ENCODE data around the gene PDLIM3.

Gene PDLIM3

DNA sequence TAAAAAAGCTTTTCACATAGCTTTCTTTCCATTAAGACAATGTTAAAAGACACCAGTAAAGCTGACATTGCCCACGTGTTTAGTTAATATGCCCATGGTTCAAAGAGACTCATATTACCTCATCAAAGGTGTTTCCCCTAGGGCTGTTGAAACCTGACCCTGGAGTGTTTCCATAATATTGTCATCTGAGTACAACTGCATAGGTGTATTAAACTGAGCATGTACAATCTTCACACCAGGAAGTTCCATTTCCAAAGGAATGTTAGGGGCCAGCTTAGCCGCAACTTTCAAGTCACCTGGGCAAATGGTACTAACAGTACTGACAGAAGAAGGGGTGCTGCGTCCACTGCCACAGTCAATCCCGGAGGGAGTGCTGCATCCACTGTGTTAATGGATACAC is 27.1 kb downstream of the PDLIM3 start:
- no peak for TF ChIP-seq CTCF (IDR thresholded peaks at IDR 0.05; ENCODE audit: low read depth, low read length)
- DNase-seq (ENCODE audit: extremely low read depth, low read depth), result no peak

GRCh38 chr4:185506422-185506821 is 28.9 kb downstream of the PDLIM3 start:
- no peak for DNase-seq (ENCODE audit: extremely low read depth, low read depth)
- TF ChIP-seq CTCF (IDR thresholded peaks at IDR 0.05; ENCODE audit: low read depth, low read length), result no peak

DNA sequence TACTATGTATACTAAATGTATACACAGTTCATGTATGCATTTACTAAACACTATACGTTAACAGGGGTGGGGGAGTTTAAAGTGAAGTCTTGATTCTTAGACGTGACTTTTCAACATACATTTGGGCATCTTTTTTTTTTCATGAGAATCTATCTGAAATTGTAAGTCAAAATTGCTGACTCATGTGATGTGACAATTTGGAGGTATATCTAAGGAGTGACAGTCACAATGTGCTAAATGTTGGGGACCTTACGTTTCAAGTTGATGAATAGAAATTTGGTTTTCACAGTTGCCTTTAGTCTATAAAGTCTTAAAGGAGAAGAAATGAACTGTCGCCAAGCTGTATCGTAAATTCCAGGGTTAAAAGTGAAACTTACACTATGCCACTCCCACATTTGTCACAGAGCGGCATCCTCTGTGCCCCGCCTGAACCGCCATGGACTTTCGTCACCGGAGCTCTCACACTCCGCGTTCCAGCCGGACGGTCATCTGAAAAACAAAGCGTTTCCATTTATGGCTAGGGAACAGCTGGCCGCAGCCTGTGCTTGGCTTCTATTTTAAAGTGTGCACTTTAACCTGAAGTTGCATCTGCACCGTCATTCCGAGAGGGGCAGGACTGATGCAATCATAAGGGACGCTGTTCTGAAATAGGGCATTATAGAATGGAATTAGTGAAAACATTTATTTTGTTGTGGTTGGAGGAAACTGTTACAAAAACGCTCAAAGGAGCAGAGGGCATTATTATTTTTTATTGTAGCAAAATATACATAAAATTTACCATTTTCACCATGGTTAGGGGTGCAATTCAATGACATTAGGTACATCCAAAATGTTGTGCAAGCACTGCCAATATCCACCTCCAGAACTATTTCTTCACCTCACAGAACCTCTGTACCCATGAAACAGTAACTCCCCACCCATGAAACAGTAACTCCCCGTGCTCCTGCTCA is 30.9 kb downstream of the PDLIM3 start:
- DNase-seq (ENCODE audit: extremely low read depth, low read depth), result no peak
- no peak for TF ChIP-seq CTCF (IDR thresholded peaks at IDR 0.05; ENCODE audit: low read depth, low read length)

DNA sequence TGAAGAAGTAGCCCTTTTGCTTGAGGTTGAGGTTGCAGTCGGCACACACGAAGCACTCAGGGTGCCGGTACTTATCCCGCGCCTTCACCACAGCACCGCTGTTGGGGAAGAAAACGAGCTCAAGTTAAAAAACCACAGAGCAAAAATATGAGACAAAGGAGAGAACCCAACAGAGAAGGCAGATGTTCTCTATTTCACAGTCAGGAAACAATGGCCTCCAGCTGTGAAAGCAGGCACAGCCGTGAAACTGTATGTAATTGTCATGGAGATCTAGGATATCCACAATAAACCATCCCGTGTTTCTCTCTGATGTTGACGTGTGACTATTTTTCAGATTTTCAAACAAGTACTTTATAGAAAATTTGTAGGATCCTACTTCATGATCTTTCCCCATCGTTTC is 32.9 kb downstream of the PDLIM3 start:
- DNase-seq (ENCODE audit: extremely low read depth, low read depth), result no peak
- no peak for TF ChIP-seq CTCF (IDR thresholded peaks at IDR 0.05; ENCODE audit: low read depth, low read length)

GRCh38 chr4:185500576-185500975 is 34.7 kb downstream of the PDLIM3 start:
- no peak for TF ChIP-seq CTCF (IDR thresholded peaks at IDR 0.05; ENCODE audit: low read depth, low read length)
- no peak for DNase-seq (ENCODE audit: extremely low read depth, low read depth)

DNA sequence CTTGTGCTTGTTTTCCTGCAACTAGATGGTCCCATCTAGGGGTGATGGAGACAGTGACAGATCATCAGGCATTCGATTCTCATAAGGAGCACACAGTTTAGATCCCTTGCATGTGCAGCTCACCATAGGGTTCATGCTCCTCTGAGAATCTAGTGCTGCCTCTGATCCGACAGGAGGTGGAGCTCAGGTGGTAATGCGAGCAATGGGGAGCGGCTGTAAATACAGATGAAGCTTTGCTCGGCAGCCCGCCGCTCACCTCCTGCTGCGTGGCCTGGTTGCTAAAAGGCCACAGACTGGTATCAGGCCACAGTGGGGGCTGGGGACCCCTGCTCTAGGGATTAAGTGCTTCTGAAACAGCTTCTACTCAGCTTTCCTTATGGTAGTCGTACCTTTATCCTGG is 35.3 kb downstream of the PDLIM3 start:
- TF ChIP-seq CTCF (IDR thresholded peaks at IDR 0.05; ENCODE audit: low read depth, low read length), result no peak
- DNase-seq (ENCODE audit: extremely low read depth, low read depth), result no peak

DNA sequence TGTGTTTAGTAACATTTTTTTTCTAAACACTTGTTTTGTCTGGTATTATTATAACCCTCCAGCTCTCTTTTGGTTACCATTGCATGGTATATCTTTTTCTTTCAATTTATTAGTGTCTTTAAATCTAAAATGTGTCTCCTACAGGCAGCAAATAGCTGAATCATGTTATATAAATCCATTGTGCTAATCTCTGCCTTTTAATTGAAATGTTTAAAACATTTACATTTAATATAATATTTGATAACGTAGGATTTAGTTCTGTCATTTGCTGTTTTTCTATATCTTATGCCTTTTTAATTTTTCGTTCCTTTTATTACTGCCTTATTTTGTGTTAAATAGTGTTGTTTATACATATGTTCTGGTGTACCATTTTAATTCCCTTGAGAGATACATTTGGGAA is 46.7 kb downstream of the PDLIM3 start:
- no peak for TF ChIP-seq CTCF (IDR thresholded peaks at IDR 0.05; ENCODE audit: low read depth, low read length)
- no peak for DNase-seq (ENCODE audit: extremely low read depth, low read depth)
